Sigmoid colon (tissue), 7 donors: ENCODE measurements around the gene ZNF543. TPM values are rescaled to one million over a fixed set of nuclear protein-coding genes. Genes with fewer than 3 reads are reported as not detected.
A peak's percentile ranks its signal among the peaks of the same experiment; 100 is the strongest.

Experiments
- DNase-seq: peaks from one replicate; pipeline ENCODE4 v3.0.0-alpha.2; 2019
- H3K27ac ChIP-seq, 4 donors: fragments of 200-600 bp; sonication (generic); one replicate each; pipeline ENCODE4 v1.5.1; 2016 to 2019; ENCODE audit warnings: mild to moderate bottlenecking in 1 of 4
- H3K27me3 ChIP-seq, 3 donors: fragments of 200-600 bp; sonication (generic); one replicate each; pipeline ENCODE4 v1.5.1; 2019; ENCODE audit warnings: mild to moderate bottlenecking in 1 of 3
- H3K36me3 ChIP-seq, 4 donors: fragments of 200-600 bp; sonication (generic); one replicate each; pipeline ENCODE4 v1.5.1; 2016 to 2019
- H3K4me1 ChIP-seq, 4 donors: fragments of 200-600 bp; sonication (generic); one replicate each; pipeline ENCODE4 v1.5.1; 2017 to 2019
- H3K4me3 ChIP-seq, 4 donors: fragments of 200-600 bp; sonication (generic); one replicate each; pipeline ENCODE4 v1.5.1; 2017 to 2019; ENCODE audit warnings: mild to moderate bottlenecking in 2 of 4, moderate library complexity in 1 of 4
- H3K9me3 ChIP-seq, 4 donors: fragments of 200-600 bp in 3 of 4; sonication (generic) in 3 of 4; one replicate each; pipeline versions ENCODE4 v1.5.1 to v1.6.1; 2013 to 2019
- CTCF ChIP-seq, 4 experiments: fragments of 450-650 bp in 3 of 4; fragments of 200-600 bp in 1 of 4; IDR thresholded peaks; one replicate each; pipeline ENCODE4 v1.5.1; 2016 to 2019; ENCODE audit warnings: antibody characterized with exemption in 4 of 4, mild to moderate bottlenecking in 3 of 4, moderate library complexity in 2 of 4
- EP300 ChIP-seq, 4 donors: sonication (generic); formaldehyde crosslinking; IDR thresholded peaks; one replicate each; pipeline ENCODE4 v1.6.1; 2017; ENCODE audit warnings: antibody characterized with exemption in 4 of 4
- POLR2A ChIP-seq, 2 donors: fragments of 450-650 bp; IDR thresholded peaks; one replicate each; pipeline ENCODE4 v1.6.1; 2016; ENCODE audit warnings: antibody characterized with exemption in 2 of 2, mild to moderate bottlenecking in 2 of 2, moderate library complexity in 2 of 2
- POLR2AphosphoS5 ChIP-seq, 4 donors: sonication (generic); formaldehyde crosslinking; IDR thresholded peaks; one replicate each; pipeline ENCODE4 v1.6.1; 2017; ENCODE audit warnings: antibody characterized with exemption in 4 of 4
- WGBS, 2 donors: extraction: QIAGEN DNeasy Blood & Tissue Kit; methylation state at CpG; one replicate each; pipeline ENCODE4 v1.1.7; 2013; 5-methylcytosine and 5-hydroxymethylcytosine counted together
- intact Hi-C: fragments of 100-400 bp; cut with DNase I; formaldehyde crosslinking; loops from one replicate; pipeline ENCODE4 v1.15.1; 2023
- polyA plus RNA-seq, 3 donors: library from polyadenylated mRNA; stranded (reverse); fragments of 200-250 nt; gene quantifications; one replicate each; pipeline ENCODE4 v1.2.3, GENCODE V29; 2013
- total RNA-seq, 4 donors: library from RNA; depleted of rRNA; stranded (reverse); fragments of >200 nt; gene quantifications; one replicate each; pipeline ENCODE4 v1.1.0, GENCODE V29; 2016
- donor health status: healthy with polysubstance abuse.
- donor health status: Bipolar disorder and iron deficiency.
- donor health status: healthy.

ZNF543 gene
- total and polyA plus RNA-seq, 7 donors: 0.46 to 8.1 (median 5.4) TPM

GRCh38 chr19:57279418-57280164 is 40.7 kb upstream of the ZNF543 start:
- Histone ChIP-seq H3K9me3 (no peaks in the 10 kb centered on the region), H3K36me3 (peaks cover 0 to 20% (median 1%) of the 10 kb centered on the region in 4 donors), H3K27me3 (no peaks in the 10 kb centered on the region), H3K27ac (peak overlapping the region; percentile 95 to 100 (median 98)), H3K4me1 (peaks cover 0 to 44% (median 30%) of the 10 kb centered on the region in 4 donors), H3K4me3 (peak overlapping the region; percentile 82 to 97 (median 84))
- 5 to 7% methylated on average over 25 of the region's 25 CpGs for WGBS, 2 donors
- DNase-seq: peak; percentile 96
- intact Hi-C loops: loop anchor here (1.0 to 5.0 kb wide), 3 partner anchors 38 to 87 kb away; partner anchors contain the start of genes ZNF264 and ZNF543
- TF ChIP-seq POLR2A (IDR thresholded peaks at IDR 0.05) (peak in 1 of 2 donors; percentile 75), CTCF (IDR thresholded peaks at IDR 0.05) (no peak), EP300 (IDR thresholded peaks at IDR 0.05) (peak in 2 of 4 donors; percentile 82 to 85), POLR2AphosphoS5 (IDR thresholded peaks at IDR 0.05) (peak; percentile 84 to 95 (median 90))

GRCh38 chr19:57280165-57280961 is 39.9 kb upstream of the ZNF543 start, which contains the start of gene ZNF460:
TSS of gene ZNF460 (plus strand) at chr19:57280485. CDS start at chr19:57280807, 322 bp downstream.
- DNase-seq: peak; percentile 99
- Histone ChIP-seq H3K27me3 (no peaks in the 10 kb centered on the region), H3K4me3 (peak within 1 kb of the TSS; percentile 82 to 97 (median 84)), H3K27ac (peak within 1 kb of the TSS; percentile 95 to 100 (median 98)), H3K9me3 (no peaks in the 10 kb centered on the region), H3K36me3 (peaks cover 5 to 25% (median 8%) of the 10 kb centered on the region in 4 donors), H3K4me1 (peaks cover 0 to 44% (median 30%) of the 10 kb centered on the region in 4 donors)
- intact Hi-C loops: loop anchor here (1.0 to 5.0 kb wide), 3 partner anchors 39 to 88 kb away; partner anchors contain the start of genes ZNF264 and ZNF543
- TF ChIP-seq CTCF (IDR thresholded peaks at IDR 0.05) (no peak), POLR2AphosphoS5 (IDR thresholded peaks at IDR 0.05) (peak; percentile 86 to 96 (median 90)), POLR2A (IDR thresholded peaks at IDR 0.05) (peak in 1 of 2 donors; percentile 51), EP300 (IDR thresholded peaks at IDR 0.05) (peak in 1 of 4 donors; percentile 5)
- 0% methylated on average over 71 of the region's 71 CpGs for WGBS, 2 donors

DNA sequence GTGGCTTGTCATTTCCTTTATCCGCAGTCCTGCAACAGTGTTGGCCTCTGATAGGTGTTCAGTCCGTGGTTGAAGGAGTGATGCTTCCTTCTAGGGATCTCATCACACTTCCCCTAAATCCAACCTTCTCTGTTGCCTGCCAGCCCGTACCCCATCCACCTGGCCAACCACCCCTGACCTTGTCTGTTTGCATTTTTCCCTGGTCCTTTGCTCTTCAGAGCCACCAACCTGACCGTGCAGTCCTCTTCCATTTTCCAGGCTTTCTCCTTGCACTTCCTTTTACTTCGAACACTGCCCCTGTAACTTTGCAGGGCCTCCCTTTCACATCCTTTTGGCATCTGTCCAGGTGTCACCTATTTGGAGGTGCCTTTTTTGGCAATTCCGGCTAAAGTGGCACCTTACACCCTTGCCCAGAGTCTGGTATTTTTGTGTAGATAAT is 39.3 kb upstream of the ZNF543 start:
- Histone ChIP-seq H3K4me1 (peaks cover 0 to 44% (median 30%) of the 10 kb centered on the region in 4 donors), H3K27ac (peak overlapping the region; percentile 95 to 100 (median 98)), H3K27me3 (no peaks in the 10 kb centered on the region), H3K36me3 (peaks cover 5 to 31% (median 14%) of the 10 kb centered on the region in 4 donors), H3K9me3 (no peaks in the 10 kb centered on the region), H3K4me3 (peak overlapping the region; percentile 82 to 97 (median 84))
- WGBS, 2 donors: 3 to 4% methylated on average over 6 of the region's 6 CpGs
- DNase-seq: no peak
- intact Hi-C loops: loop anchor here (1.0 to 5.0 kb wide), 3 partner anchors 40 to 89 kb away; partner anchors contain the start of genes ZNF264 and ZNF543
- TF ChIP-seq EP300 (IDR thresholded peaks at IDR 0.05) (no peak), POLR2A (IDR thresholded peaks at IDR 0.05) (no peak), POLR2AphosphoS5 (IDR thresholded peaks at IDR 0.05) (no peak), CTCF (IDR thresholded peaks at IDR 0.05) (no peak)

GRCh38 chr19:57282011-57282643 is 38.1 kb upstream of the ZNF543 start:
- H3K4me3 ChIP-seq: peak overlapping the region in 1 of 4 donors; percentile 97
- peaks cover 5 to 38% (median 25%) of the 10 kb centered on the region in 4 donors for H3K36me3 ChIP-seq
- H3K27ac ChIP-seq: peak overlapping the region in 1 of 4 donors; percentile 100
- intact Hi-C loops: loop anchor here (5.0 kb wide), 1 partner anchor 90 kb away; the partner anchor contains the start of gene ZNF264
- TF ChIP-seq CTCF (IDR thresholded peaks at IDR 0.05) (no peak), POLR2A (IDR thresholded peaks at IDR 0.05) (no peak), EP300 (IDR thresholded peaks at IDR 0.05) (no peak), POLR2AphosphoS5 (IDR thresholded peaks at IDR 0.05) (no peak)
- no peaks in the 10 kb centered on the region for H3K9me3 ChIP-seq
- no peaks in the 10 kb centered on the region for H3K27me3 ChIP-seq
- 69 to 82% methylated on average over 5 of the region's 5 CpGs for WGBS, 2 donors
- DNase-seq: no peak
- H3K4me1 ChIP-seq: peaks cover 0 to 44% (median 30%) of the 10 kb centered on the region in 4 donors
